Neural cell (in vitro differentiated cells): ENCODE results near the gene PSMA8. TPM values are rescaled to one million over a fixed set of nuclear protein-coding genes. Genes with fewer than 3 reads are reported as not detected.

Source experiments
- H2AFZ ChIP-seq: fragments of 200-600, 300-800 bp; sonication (generic), shearing (Covaris generic); 2 replicates; pipeline ENCODE4 v1.6.0; 2014; ENCODE audit warnings: low read depth, mild to moderate bottlenecking, antibody characterized with exemption, low read length, moderate library complexity
- H3F3A ChIP-seq: fragments of 200-600 bp; shearing (Covaris generic); 2 replicates; pipeline ENCODE4 v1.6.1; 2016; ENCODE audit warnings: mild to moderate bottlenecking, moderate library complexity, mixed read lengths, antibody characterized with exemption, low read length; ENCODE audit not compliant: insufficient read depth, poor library complexity, severe bottlenecking
- H3K27ac ChIP-seq: fragments of 200-600, 300-800 bp; sonication (generic), shearing (Covaris generic); 2 replicates; pipeline ENCODE4 v1.5.1; 2014; ENCODE audit warnings: mild to moderate bottlenecking, low read length, moderate library complexity
- H3K27me3 ChIP-seq: fragments of 300-800, 200-600 bp; sonication (generic), shearing (Covaris generic); 2 replicates; pipeline ENCODE4 v1.6.0; 2014; ENCODE audit warnings: mild to moderate bottlenecking, low read depth, low read length, moderate library complexity; ENCODE audit not compliant: insufficient read depth
- H3K36me3 ChIP-seq: fragments of 300-800, 200-600 bp; sonication (generic), shearing (Covaris generic); 2 replicates; pipeline ENCODE4 v1.5.1; 2014; ENCODE audit warnings: mild to moderate bottlenecking, antibody characterized with exemption, low read length, moderate library complexity; ENCODE audit not compliant: insufficient read depth
- H3K4me2 ChIP-seq: fragments of 300-800, 200-600 bp; sonication (generic), shearing (Covaris generic); 2 replicates; pipeline ENCODE4 v1.6.0; 2014; ENCODE audit warnings: mild to moderate bottlenecking, low read length
- H3K4me3 ChIP-seq: fragments of 300-800, 200-600 bp; sonication (generic), shearing (Covaris generic); 2 replicates; pipeline ENCODE4 v1.5.1; 2014; ENCODE audit warnings: mild to moderate bottlenecking, low read length, moderate library complexity
- H3K79me2 ChIP-seq: fragments of 200-600 bp; shearing (Covaris generic); replicated peaks from 2 replicates; pipeline ENCODE4 v1.6.0; 2014; ENCODE audit warnings: mild to moderate bottlenecking, low read length, moderate library complexity; ENCODE audit not compliant: insufficient read depth
- H3K9ac ChIP-seq: fragments of 300-800, 200-600 bp; sonication (generic), shearing (Covaris generic); 2 replicates; pipeline ENCODE4 v1.6.1; 2016; ENCODE audit warnings: mild to moderate bottlenecking, low read length, mixed read lengths
- H3K9me2 ChIP-seq: fragments of 200-600 bp; shearing (Covaris generic); 2 replicates; pipeline ENCODE4 v1.6.1; 2016; ENCODE audit warnings: mild to moderate bottlenecking, low read length, mixed read lengths; ENCODE audit not compliant: insufficient read depth
- H3K9me3 ChIP-seq: fragments of 200-600, 300-800 bp; sonication (generic), shearing (Covaris generic); 2 replicates; pipeline ENCODE4 v1.6.1; 2016; ENCODE audit warnings: mild to moderate bottlenecking, mixed run types, low read length, moderate library complexity, mixed read lengths
- H4K20me1 ChIP-seq: fragments of 200-600 bp; shearing (Covaris generic); 2 replicates; pipeline ENCODE4 v1.6.1; 2016; ENCODE audit warnings: mild to moderate bottlenecking, mixed run types; ENCODE audit not compliant: insufficient read depth
- CTCF ChIP-seq: fragments of 450-650 bp; IDR thresholded peaks from 2 replicates; pipeline ENCODE4 v1.5.1; 2014; ENCODE audit warnings: antibody characterized with exemption, mild to moderate bottlenecking, moderate library complexity; ENCODE audit not compliant: poor library complexity, severe bottlenecking
- EP300 ChIP-seq: fragments of 450-650 bp; conservative IDR thresholded peaks from 2 replicates; pipeline ENCODE4 v1.6.1; 2014; ENCODE audit warnings: antibody characterized with exemption, mild to moderate bottlenecking, moderate library complexity; ENCODE audit not compliant: poor library complexity, severe bottlenecking
- EZH2 ChIP-seq: fragments of 200-600, 300-800 bp; shearing (Covaris generic), sonication (generic); IDR thresholded peaks from 2 replicates; pipeline ENCODE4 v1.6.1; 2014; ENCODE audit warnings: antibody characterized with exemption, low read length, borderline replicate concordance, mild to moderate bottlenecking; ENCODE audit not compliant: insufficient read depth, poor library complexity, severe bottlenecking
- MXI1 ChIP-seq: fragments of 450-650 bp; conservative IDR thresholded peaks from 2 replicates; pipeline ENCODE4 v1.6.1; 2014; ENCODE audit warnings: antibody characterized with exemption, mild to moderate bottlenecking; ENCODE audit not compliant: poor library complexity, severe bottlenecking
- POLR2AphosphoS5 ChIP-seq: IDR thresholded peaks from 2 replicates; pipeline ENCODE4 v1.6.1; 2012
- RAD21 ChIP-seq: fragments of 450-650 bp; conservative IDR thresholded peaks from 2 replicates; pipeline ENCODE4 v1.6.1; 2014; ENCODE audit warnings: antibody characterized with exemption, mild to moderate bottlenecking, moderate library complexity
- REST ChIP-seq: IDR thresholded peaks from 2 replicates; pipeline ENCODE4 v1.6.1; 2012; ENCODE audit warnings: borderline replicate concordance
- SMC3 ChIP-seq: fragments of 450-650 bp; conservative IDR thresholded peaks from 2 replicates; pipeline ENCODE4 v1.6.1; 2014; ENCODE audit warnings: antibody characterized with exemption, mild to moderate bottlenecking, moderate library complexity; ENCODE audit not compliant: poor library complexity
- TAF1 ChIP-seq: IDR thresholded peaks from 2 replicates; pipeline ENCODE4 v1.6.1; 2012; ENCODE audit warnings: low read depth
- polyA plus RNA-seq: library from polyadenylated mRNA; depleted of rRNA; stranded (reverse); fragments of >200 nt; gene quantifications from 2 replicates; pipeline ENCODE4 v1.2.3, GENCODE V29; 2014

PSMA8 gene
- polyA plus RNA-seq, 1 donor from 2014 or later: not detected

GRCh38 chr18:26134107-26134506, 438 bp downstream of the PSMA8 start:
- no peak overlapping the region for H3K9ac ChIP-seq
- H3K27ac ChIP-seq: no peak overlapping the region
- H3K4me2 ChIP-seq: no peak overlapping the region
- H3K4me3 ChIP-seq: no peak overlapping the region
- no peaks in the 10 kb centered on the region for H3K79me2 ChIP-seq
- H3F3A ChIP-seq: no peaks in the 10 kb centered on the region
- H3K9me3 ChIP-seq: no peaks in the 10 kb centered on the region
- no peaks in the 10 kb centered on the region for H3K27me3 ChIP-seq
- no peaks in the 10 kb centered on the region for H3K9me2 ChIP-seq
- H3K36me3 ChIP-seq: no peaks in the 10 kb centered on the region
- TF ChIP-seq EZH2: no peak
- TF ChIP-seq CTCF: no peak
- TF ChIP-seq REST: no peak
- no peak for TF ChIP-seq MXI1
- no peak for TF ChIP-seq SMC3
- no peaks in the 10 kb centered on the region for H4K20me1 ChIP-seq
- no peak overlapping the region for H2AFZ ChIP-seq

- Histone ChIP-seq H3K4me3 (no peak overlapping the region), H3K9me2 (no peaks in the 10 kb centered on the region), H3K36me3 (no peaks in the 10 kb centered on the region), H3K4me2 (no peak overlapping the region), H3F3A (no peaks in the 10 kb centered on the region), H3K27ac (no peak overlapping the region), H2AFZ (no peak overlapping the region), H3K9ac (no peak overlapping the region), H3K79me2 (no peaks in the 10 kb centered on the region), H3K9me3 (no peaks in the 10 kb centered on the region), H3K27me3 (no peaks in the 10 kb centered on the region), H4K20me1 (no peaks in the 10 kb centered on the region)
- TF ChIP-seq EZH2: no peak
- no peak for TF ChIP-seq CTCF
- no peak for TF ChIP-seq REST
- TF ChIP-seq RAD21: no peak
- no peak for TF ChIP-seq MXI1
- TF ChIP-seq EP300: no peak
- no peak for TF ChIP-seq POLR2AphosphoS5
- no peak for TF ChIP-seq SMC3
- TF ChIP-seq TAF1: no peak
Measured at GRCh38 chr18:26135548-26135947, 1.9 kb downstream of the PSMA8 start.
